ENCODE measurements around the gene MELTF. TPM values are rescaled to one million over a fixed set of nuclear protein-coding genes. Genes with fewer than 3 reads are reported as not detected.

The MELTF gene
- total RNA-seq, 1 experiment from 2014 or later = 9.2 TPM

GRCh38 chr3:196979545-196979944 is 50.1 kb downstream of the MELTF start:
- no peak overlapping the region for H3K4me3 Mint-ChIP-seq
- Histone ChIP-seq H3K9ac (ENCODE audit: extremely low read depth, insufficient read length, low read length) (no peak overlapping the region), H2BK5ac (ENCODE audit: insufficient read length, low read length) (no peak overlapping the region), H3K9me3 (ENCODE audit: control insufficient read depth, low read depth, low read length) (no peaks in the 10 kb centered on the region), H3K56ac (ENCODE audit: insufficient read length, low read depth, low read length) (no peak overlapping the region), H4K91ac (ENCODE audit: insufficient read length, low read depth, low read length) (no peak overlapping the region), H4K8ac (replicated peaks; ENCODE audit: insufficient read length, low read depth, low read length) (no peak overlapping the region), H3K23ac (ENCODE audit: insufficient read length, low read depth, low read length) (no peak overlapping the region), H4K20me1 (ENCODE audit: control insufficient read depth, insufficient read depth, insufficient read length) (no peaks in the 10 kb centered on the region), H2AFZ (ENCODE audit: low read length) (no peak overlapping the region), H3K14ac (ENCODE audit: insufficient read depth, low read length) (no peak overlapping the region), H3K27me3 (ENCODE audit: insufficient read depth, low read length) (no peaks in the 10 kb centered on the region), H2BK15ac (ENCODE audit: low read depth, low read length) (no peak overlapping the region), H3K4me2 (ENCODE audit: insufficient read depth, insufficient read length, low read length) (no peak overlapping the region), H2BK20ac (ENCODE audit: low read depth, low read length, poor library complexity, severe bottlenecking) (no peak overlapping the region), H2BK12ac (ENCODE audit: insufficient read length, low read depth, low read length) (peak overlapping the region; percentile 23), H2BK120ac (ENCODE audit: low read depth, low read length, poor library complexity, severe bottlenecking) (no peak overlapping the region), H3K79me1 (ENCODE audit: insufficient read depth, low read depth, low read length, poor library complexity, severe bottlenecking) (no peaks in the 10 kb centered on the region), H3K27ac (ENCODE audit: insufficient read length, low read depth, low read length) (no peak overlapping the region), H3K4ac (ENCODE audit: low read depth, low read length) (no peak overlapping the region), H3K4me1 (ENCODE audit: insufficient read depth, low read length) (no peaks in the 10 kb centered on the region; the same call in 1 of the 2 replicates), H3K18ac (ENCODE audit: insufficient read length, low read depth, low read length) (no peak overlapping the region), H4K5ac (ENCODE audit: insufficient read length, low read depth, low read length) (no peak overlapping the region), H2AK5ac (ENCODE audit: insufficient read length, low read length) (no peak overlapping the region), H3K23me2 (ENCODE audit: insufficient read length, low read depth, low read length, poor library complexity, severe bottlenecking) (no peaks in the 10 kb centered on the region), H3K79me2 (ENCODE audit: insufficient read depth, low read length) (no peaks in the 10 kb centered on the region), H3T11ph (ENCODE audit: low read length) (no peak overlapping the region)
- no peak for DNase-seq
- H3K9me3 Mint-ChIP-seq = peaks cover 11 to 14% of the 10 kb centered on the region in 2 experiments
- H3K27ac Mint-ChIP-seq = 0 out of 7 replicates have a peak overlapping the region, but pooled peaks of 1 of the 3 experiments have one; percentile 35
- WGBS (ENCODE audit: extremely low coverage, insufficient read length, low lambda C conversion rate) = no CpG with 5 or more reads among the region's 10 CpGs
- peaks cover 0 to 4% of the 10 kb centered on the region in 2 experiments; a peak in 2 of 4 replicates for H3K4me1 Mint-ChIP-seq
- peaks cover 0 to 9% (median 8%) of the 10 kb centered on the region in 3 experiments; a peak in 3 of 7 replicates for H3K36me3 Mint-ChIP-seq (ENCODE audit: insufficient read depth in 1 of 3, low read depth in 3 of 3)
- TF ChIP-seq, protein P1, sequence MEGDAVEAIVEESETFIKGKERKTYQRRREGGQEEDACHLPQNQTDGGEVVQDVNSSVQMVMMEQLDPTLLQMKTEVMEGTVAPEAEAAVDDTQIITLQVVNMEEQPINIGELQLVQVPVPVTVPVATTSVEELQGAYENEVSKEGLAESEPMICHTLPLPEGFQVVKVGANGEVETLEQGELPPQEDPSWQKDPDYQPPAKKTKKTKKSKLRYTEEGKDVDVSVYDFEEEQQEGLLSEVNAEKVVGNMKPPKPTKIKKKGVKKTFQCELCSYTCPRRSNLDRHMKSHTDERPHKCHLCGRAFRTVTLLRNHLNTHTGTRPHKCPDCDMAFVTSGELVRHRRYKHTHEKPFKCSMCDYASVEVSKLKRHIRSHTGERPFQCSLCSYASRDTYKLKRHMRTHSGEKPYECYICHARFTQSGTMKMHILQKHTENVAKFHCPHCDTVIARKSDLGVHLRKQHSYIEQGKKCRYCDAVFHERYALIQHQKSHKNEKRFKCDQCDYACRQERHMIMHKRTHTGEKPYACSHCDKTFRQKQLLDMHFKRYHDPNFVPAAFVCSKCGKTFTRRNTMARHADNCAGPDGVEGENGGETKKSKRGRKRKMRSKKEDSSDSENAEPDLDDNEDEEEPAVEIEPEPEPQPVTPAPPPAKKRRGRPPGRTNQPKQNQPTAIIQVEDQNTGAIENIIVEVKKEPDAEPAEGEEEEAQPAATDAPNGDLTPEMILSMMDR (conservative IDR thresholded peaks at IDR 0.05) = no peak
- H3K27me3 Mint-ChIP-seq (ENCODE audit: low read depth) = peaks cover 23% of the 10 kb centered on the region

All from H9 (cell line).